HepG2 (cell line): ENCODE data around the gene DNAJC5. TPM values are rescaled to one million over a fixed set of nuclear protein-coding genes. Genes with fewer than 3 reads are reported as not detected.

Source experiments
- BCLAF1 ChIP-seq: fragments of 450-650 bp; IDR thresholded peaks from 2 replicates; pipeline ENCODE4 v1.6.1; 2017; ENCODE audit warnings: mild to moderate bottlenecking
- CENPT ChIP-seq: sonication (generic); formaldehyde crosslinking; IDR thresholded peaks from 2 replicates; pipeline ENCODE4 v1.8.0; 2022; ENCODE audit warnings: low read depth, mild to moderate bottlenecking, moderate library complexity, missing genetic modification reagents
- E2F5 ChIP-seq: sonication (generic); formaldehyde crosslinking; conservative IDR thresholded peaks from 2 replicates; pipeline ENCODE4 v1.4.0; 2020; ENCODE audit warnings: missing genetic modification reagents
- KLF13 ChIP-seq: sonication (generic); formaldehyde crosslinking; IDR thresholded peaks from 2 replicates; pipeline ENCODE4 v1.4.0; 2020; ENCODE audit warnings: mild to moderate bottlenecking, missing genetic modification reagents
- MYNN ChIP-seq: sonication (generic); formaldehyde crosslinking; IDR thresholded peaks from 2 replicates; pipeline ENCODE4 v1.4.0; 2020; ENCODE audit warnings: mild to moderate bottlenecking, low read depth, missing genetic modification reagents
- STAT5B ChIP-seq: sonication (generic); formaldehyde crosslinking; IDR thresholded peaks from 2 replicates; pipeline ENCODE4 v1.4.0; 2020; ENCODE audit warnings: missing genetic modification reagents
- TARDBP ChIP-seq: sonication (generic); formaldehyde crosslinking; IDR thresholded peaks from 2 replicates; pipeline ENCODE4 v1.8.0; 2022; ENCODE audit warnings: mild to moderate bottlenecking, missing genetic modification reagents
- TBX2 ChIP-seq: sonication (generic); formaldehyde crosslinking; IDR thresholded peaks from 2 replicates; pipeline ENCODE4 v1.5.0; 2020; ENCODE audit warnings: missing genetic modification reagents, mild to moderate bottlenecking, borderline replicate concordance
- ZFP91 ChIP-seq: sonication (generic); formaldehyde crosslinking; IDR thresholded peaks from 2 replicates; pipeline ENCODE4 v1.9.0; 2022; ENCODE audit warnings: missing genetic modification reagents, mild to moderate bottlenecking, borderline replicate concordance
- ZNF331 ChIP-seq: sonication (generic); formaldehyde crosslinking; IDR thresholded peaks from 2 replicates; pipeline ENCODE4 v1.4.0; 2020; ENCODE audit warnings: missing genetic modification reagents
- ZNF451 ChIP-seq: sonication (generic); formaldehyde crosslinking; IDR thresholded peaks from 2 replicates; pipeline ENCODE4 v1.5.0; 2020; ENCODE audit warnings: mild to moderate bottlenecking, missing genetic modification reagents
- ZNF619 ChIP-seq: sonication (generic); formaldehyde crosslinking; IDR thresholded peaks from 2 replicates; pipeline ENCODE4 v1.4.0; 2020; ENCODE audit warnings: mild to moderate bottlenecking, missing genetic modification reagents
- ZNF749 ChIP-seq: sonication (generic); formaldehyde crosslinking; IDR thresholded peaks from 2 replicates; pipeline ENCODE4 v1.8.0; 2022; ENCODE audit warnings: mild to moderate bottlenecking, missing genetic modification reagents, moderate library complexity, borderline replicate concordance
- ZNF777 ChIP-seq: sonication (generic); formaldehyde crosslinking; IDR thresholded peaks from 2 replicates; pipeline ENCODE4 v1.4.0; 2020; ENCODE audit warnings: missing genetic modification reagents
- polyA plus RNA-seq, 8 experiments: library from polyadenylated mRNA; depleted of rRNA in 3 of 8; stranded (reverse) in 7 of 8; unstranded in 1 of 8; fragments of >200 nt; fragmentation: Illumina TruSeq in 4 of 8; extraction: Trizol in 4 of 8; gene quantifications; 2 replicates each; pipeline versions ENCODE4 v1.2.1 to v1.2.3, GENCODE V29; 2011 to 2016; ENCODE audit warnings: low read depth in 4 of 8, missing spikeins in 1 of 8, mixed read lengths in 1 of 8; ENCODE audit not compliant: insufficient read depth in 1 of 8
- total RNA-seq, 5 experiments: library from RNA; depleted of rRNA; stranded (reverse); fragments of >200 nt; fragmentation: Illumina TruSeq; extraction: Trizol; gene quantifications; 2 replicates each; pipeline ENCODE4 v1.2.3, GENCODE V29; 2016; ENCODE audit warnings: low read depth in 1 of 5
- TF ChIP-seq, protein P1 (sequence below): sonication (generic); formaldehyde crosslinking; IDR thresholded peaks from 2 replicates; pipeline ENCODE4 v1.4.0; 2020; ENCODE audit warnings: mild to moderate bottlenecking, missing genetic modification reagents

DNAJC5 gene
- total and polyA plus RNA-seq, 2 of the 13 experiments (the other 11 are each of a cell fraction or from before 2014, with no cell fraction given) = 42.8 to 64.5 TPM

DNA sequence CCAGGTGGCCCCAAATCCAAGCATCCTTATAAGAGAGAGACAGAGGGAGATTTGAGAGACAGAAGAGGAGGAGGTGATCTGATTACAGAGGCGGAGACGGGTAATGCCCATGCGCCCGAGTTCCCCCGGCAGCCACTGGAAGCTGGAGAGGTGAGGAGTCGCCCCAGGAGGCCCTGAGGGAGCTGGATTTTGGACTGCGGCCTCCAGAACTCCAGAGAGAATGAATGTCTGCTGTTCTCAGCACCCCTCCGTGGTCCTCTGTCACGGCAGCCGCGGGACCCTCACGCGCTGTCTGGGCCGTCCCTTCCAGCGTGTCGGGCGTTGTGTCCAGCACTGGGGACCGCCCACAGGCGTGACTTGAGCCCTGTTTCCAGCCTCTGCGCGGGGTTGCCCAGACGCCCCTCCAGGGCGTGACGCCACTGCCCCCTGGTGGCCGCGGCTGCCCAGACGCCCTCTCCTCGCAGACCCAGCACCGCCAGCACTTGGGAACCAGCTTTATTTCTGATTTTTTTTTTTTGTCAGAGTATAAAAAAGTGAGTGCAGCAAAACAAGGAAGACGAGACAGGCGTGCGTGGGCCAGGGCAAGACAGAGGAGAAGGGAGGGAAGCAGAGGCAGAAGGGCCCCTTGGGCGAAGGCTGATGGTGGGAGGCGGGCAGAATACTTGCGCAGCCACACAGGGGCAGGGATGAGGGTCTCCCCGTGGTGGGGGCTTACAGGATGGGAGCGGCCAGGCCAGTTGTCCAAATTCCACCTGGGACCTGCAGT, 78.9 kb downstream of the DNAJC5 start (continued):
- peak; percentile 76 for TF ChIP-seq ZNF331 (CRISPR knock-in tag)
- peak; percentile 80 for TF ChIP-seq MYNN (CRISPR knock-in tag)
- no peak for TF ChIP-seq BCLAF1
- TF ChIP-seq ZNF451 = peak; percentile 69; the same call in 1 of the 2 replicates
- no peak for TF ChIP-seq ZNF749
- peak; percentile 81; the same call in 1 of the 2 replicates for TF ChIP-seq STAT5B (CRISPR knock-in tag)
- peak; percentile 72 for TF ChIP-seq E2F5 (CRISPR knock-in tag)
- no peak for TF ChIP-seq CENPT (CRISPR knock-in tag)
- TF ChIP-seq TARDBP = peak; percentile 68; the same call in 1 of the 2 replicates
- TF ChIP-seq ZFP91 (CRISPR knock-in tag) = peak; percentile 95
- peak; percentile 94 for TF ChIP-seq TBX2
- TF ChIP-seq, protein P1, sequence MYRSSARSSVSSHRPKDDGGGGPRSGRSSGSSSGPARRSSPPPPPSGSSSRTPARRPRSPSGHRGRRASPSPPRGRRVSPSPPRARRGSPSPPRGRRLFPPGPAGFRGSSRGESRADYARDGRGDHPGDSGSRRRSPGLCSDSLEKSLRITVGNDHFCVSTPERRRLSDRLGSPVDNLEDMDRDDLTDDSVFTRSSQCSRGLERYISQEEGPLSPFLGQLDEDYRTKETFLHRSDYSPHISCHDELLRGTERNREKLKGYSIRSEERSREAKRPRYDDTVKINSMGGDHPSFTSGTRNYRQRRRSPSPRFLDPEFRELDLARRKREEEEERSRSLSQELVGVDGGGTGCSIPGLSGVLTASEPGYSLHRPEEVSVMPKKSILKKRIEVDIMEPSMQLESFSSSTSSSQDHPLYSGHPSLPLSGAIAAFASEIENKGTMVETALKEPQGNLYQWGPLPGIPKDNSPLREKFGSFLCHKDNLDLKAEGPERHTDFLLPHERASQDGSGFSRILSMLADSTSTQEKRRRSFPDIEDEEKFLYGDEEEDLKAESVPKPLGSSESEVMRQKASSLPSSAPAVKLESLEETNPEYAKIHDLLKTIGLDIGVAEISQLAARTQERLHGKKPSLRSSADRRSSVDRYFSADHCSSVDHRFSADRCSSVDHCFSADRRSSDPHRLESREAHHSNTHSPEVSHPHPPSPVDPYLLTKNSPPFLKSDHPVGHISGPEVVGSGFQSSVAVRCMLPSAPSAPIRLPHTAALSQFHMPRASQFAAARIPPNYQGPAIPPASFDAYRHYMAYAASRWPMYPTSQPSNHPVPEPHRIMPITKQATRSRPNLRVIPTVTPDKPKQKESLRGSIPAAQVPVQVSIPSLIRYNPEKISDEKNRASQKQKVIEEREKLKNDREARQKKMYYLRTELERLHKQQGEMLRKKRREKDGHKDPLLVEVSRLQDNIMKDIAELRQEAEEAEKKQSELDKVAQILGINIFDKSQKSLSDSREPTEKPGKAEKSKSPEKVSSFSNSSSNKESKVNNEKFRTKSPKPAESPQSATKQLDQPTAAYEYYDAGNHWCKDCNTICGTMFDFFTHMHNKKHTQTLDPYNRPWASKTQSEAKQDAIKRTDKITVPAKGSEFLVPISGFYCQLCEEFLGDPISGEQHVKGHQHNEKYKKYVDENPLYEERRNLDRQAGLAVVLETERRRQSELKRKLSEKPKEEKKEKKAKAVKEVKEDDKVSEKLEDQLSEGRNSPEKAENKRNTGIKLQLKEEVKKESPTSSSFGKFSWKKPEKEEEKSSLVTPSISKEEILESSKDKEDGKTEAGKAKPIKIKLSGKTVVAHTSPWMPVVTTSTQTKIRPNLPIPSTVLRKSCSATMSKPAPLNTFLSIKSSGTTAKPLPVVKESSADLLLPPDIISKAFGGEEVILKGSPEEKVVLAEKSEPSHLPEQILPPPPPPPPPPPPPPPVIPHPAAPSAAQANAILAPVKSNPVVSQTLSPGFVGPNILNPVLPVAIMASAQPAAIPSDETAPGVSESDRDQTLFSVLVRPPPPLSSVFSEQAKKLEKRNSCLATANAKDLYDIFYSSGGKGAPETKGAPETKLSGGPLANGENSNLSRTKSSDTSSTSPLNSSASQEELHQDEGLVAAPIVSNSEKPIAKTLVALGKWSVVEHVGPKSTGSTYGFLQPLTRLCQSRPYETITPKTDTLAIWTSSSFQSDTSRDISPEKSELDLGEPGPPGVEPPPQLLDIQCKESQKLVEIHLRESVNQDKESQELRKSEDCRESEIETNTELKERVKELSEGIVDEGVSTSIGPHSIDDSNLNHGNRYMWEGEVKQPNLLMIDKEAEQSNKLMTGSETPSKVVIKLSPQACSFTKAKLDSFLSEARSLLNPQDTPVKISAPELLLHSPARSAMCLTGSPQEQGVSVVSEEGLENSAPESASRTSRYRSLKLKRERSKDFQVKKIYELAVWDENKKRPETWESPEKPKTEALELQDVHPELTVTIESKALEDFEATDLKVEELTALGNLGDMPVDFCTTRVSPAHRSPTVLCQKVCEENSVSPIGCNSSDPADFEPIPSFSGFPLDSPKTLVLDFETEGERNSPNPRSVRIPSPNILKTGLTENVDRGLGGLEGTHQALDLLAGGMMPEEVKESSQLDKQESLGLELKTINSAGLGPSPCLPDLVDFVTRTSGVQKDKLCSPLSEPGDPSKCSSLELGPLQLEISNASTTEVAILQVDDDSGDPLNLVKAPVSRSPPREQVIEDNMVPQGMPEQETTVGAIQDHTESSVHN (CRISPR knock-in tag) = peak; percentile 98
- TF ChIP-seq ZNF777 (CRISPR knock-in tag) = peak; percentile 98
- peak; percentile 96 for TF ChIP-seq ZNF619 (CRISPR knock-in tag)
- TF ChIP-seq KLF13 (CRISPR knock-in tag) = peak; percentile 40; the same call in 1 of the 2 replicates
